ENCODE measurements around the gene PARD3. TPM values are rescaled to one million over a fixed set of nuclear protein-coding genes. Genes with fewer than 3 reads are reported as not detected.

The PARD3 gene
- total and polyA plus RNA-seq, 2 donors (not counting 3 experiments of a cell fraction or from before 2014, with no cell fraction given) = 7.3 to 24.1 TPM

DNA sequence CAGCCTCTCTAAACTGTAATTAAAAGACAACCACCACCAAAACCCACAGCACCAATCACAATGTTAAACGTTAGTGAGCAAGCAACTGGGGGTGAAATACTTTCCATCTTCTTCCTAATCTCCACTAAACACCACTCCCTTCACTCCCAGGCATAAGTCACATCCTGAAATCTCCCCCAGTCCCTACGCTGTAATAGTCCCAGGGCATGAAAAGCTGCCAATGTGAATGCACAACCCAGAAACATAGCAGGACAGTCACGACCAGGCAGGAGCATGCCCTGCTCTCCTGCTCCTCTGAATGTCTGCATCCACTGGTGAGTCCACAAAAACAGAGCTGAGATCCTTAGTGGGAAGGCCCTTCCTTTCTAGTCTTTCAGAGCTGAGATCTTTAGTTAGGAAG, 288.9 kb downstream of the PARD3 start:
- CTCF ChIA-PET = interaction anchor here (0.6 to 7.8 kb wide), 6 partner anchors 54 to 1277 kb away, joined by 3 to 109 read pairs (median 4); partner anchors contain the start of gene NRP1
- Histone ChIP-seq H3K36me3 (ENCODE audit: control insufficient read depth in 2 of 2, extremely low read depth in 1 of 2, insufficient read depth in 2 of 2, low read length in 2 of 2) (no peaks in the 10 kb centered on the region), H3K9ac (replicated peaks; ENCODE audit: extremely low read depth, insufficient read depth, low read length) (peak overlapping the region; percentile 55), H3K79me2 (ENCODE audit: control insufficient read depth, insufficient read depth, low read length) (no peaks in the 10 kb centered on the region), H3K9me3 (replicated peaks; ENCODE audit: control insufficient read depth, insufficient read depth, low read length) (no peaks in the 10 kb centered on the region), H3K4me2 (ENCODE audit: insufficient read depth, low read length) (peak overlapping the region; percentile 48), H2AFZ (ENCODE audit: low read depth, low read length) (peak overlapping the region; percentile 29), H4K20me1 (replicated peaks; ENCODE audit: control insufficient read depth, extremely low read depth, insufficient read depth, low read length) (no peaks in the 10 kb centered on the region), H3K4me3 (replicated peaks in 1 of 3; ENCODE audit: insufficient read depth in 1 of 3, low read depth in 1 of 3, low read length in 3 of 3) (no peak overlapping the region), H3K9me1 (replicated peaks; ENCODE audit: control insufficient read depth, extremely low read depth, insufficient read depth, low read length) (no peaks in the 10 kb centered on the region), H3K4me1 (ENCODE audit: control insufficient read depth, extremely low read depth, insufficient read depth, low read length) (peaks cover 33% of the 10 kb centered on the region), H3K27ac (ENCODE audit: insufficient read depth, low read depth, low read length) (peak overlapping the region; percentile 89), H3K27me3 (ENCODE audit: control insufficient read depth in 2 of 2, insufficient read depth in 2 of 2, low read length in 2 of 2) (no peaks in the 10 kb centered on the region)
- DNase-seq (ENCODE audit: low read depth, low spot score) = peak; percentile 50
- no peak for FAIRE-seq
- no TSS peak for BruUV-seq (replicated peaks)
- dilution Hi-C loops (cut with MboI; ENCODE audit: extremely low pct_ligation_motif_present, low sequenced_read_pairs) = no loop called here
- intact Hi-C loops (cut with micrococcal nuclease) = loop anchor here (1.0 to 10.0 kb wide), 4 partner anchors 112 to 1331 kb away; no protein-coding TSS in a partner anchor
- POLR2A ChIA-PET = no interaction called here
- TF ChIP-seq EZH2 (IDR thresholded peaks at IDR 0.05; ENCODE audit: borderline replicate concordance, low read depth, low read length, severe bottlenecking) (no peak), POLR2AphosphoS5 (IDR thresholded peaks at IDR 0.05; ENCODE audit: insufficient read depth, low read depth, low read length) (no peak)

DNA sequence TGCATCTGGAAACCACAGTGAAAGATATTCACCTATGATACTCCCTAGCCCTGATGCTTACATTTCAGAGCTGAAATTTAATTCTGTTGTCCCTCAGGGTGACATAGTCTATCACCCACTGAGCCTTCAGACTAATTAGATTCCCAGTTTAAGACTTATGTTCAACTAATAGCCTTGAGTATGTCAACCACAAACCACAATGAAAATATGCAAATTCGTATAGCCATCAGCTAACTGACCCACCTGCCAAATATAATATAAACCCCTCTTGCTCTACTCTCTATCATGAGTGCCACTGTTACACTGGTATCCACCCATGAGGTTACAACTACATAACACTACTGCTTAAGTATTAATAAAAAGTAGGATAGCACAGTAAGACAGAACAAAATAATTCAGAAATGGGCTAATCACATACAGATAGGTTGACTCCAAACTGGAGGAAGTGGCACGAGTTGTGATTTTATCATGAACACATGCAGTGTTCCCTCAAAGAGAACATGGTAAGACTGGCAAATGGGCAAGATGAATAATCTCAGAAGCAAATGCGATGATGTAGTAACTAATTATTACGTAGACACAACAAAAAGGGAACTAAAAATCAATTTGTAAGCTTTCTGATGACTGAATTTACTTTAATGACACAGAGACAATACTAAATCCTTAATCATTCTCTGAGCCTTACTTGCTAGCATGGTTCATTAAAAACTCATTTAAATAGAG, 290.6 kb downstream of the PARD3 start:
- no peak overlapping the region for H3K4me3 ChIP-seq (replicated peaks in 1 of 3; ENCODE audit: insufficient read depth in 1 of 3, low read depth in 1 of 3, low read length in 3 of 3)
- DNase-seq (ENCODE audit: low read depth, low spot score) (no peak), FAIRE-seq (no peak)
- intact Hi-C loops (cut with micrococcal nuclease) = loop anchor here (5.0 to 10.0 kb wide), 3 partner anchors 182 to 1330 kb away; no protein-coding TSS in a partner anchor
- no peaks in the 10 kb centered on the region for H3K9me1 ChIP-seq (replicated peaks; ENCODE audit: control insufficient read depth, extremely low read depth, insufficient read depth, low read length)
- no peak overlapping the region for H3K27ac ChIP-seq (ENCODE audit: insufficient read depth, low read depth, low read length)
- no peaks in the 10 kb centered on the region for H3K27me3 ChIP-seq (ENCODE audit: control insufficient read depth in 2 of 2, insufficient read depth in 2 of 2, low read length in 2 of 2)
- no TSS peak for BruUV-seq (replicated peaks)
- POLR2A ChIA-PET = no interaction called here
- no peaks in the 10 kb centered on the region for H3K9me3 ChIP-seq (replicated peaks; ENCODE audit: control insufficient read depth, insufficient read depth, low read length)
- dilution Hi-C loops (cut with MboI; ENCODE audit: extremely low pct_ligation_motif_present, low sequenced_read_pairs) = no loop called here
- H3K36me3 ChIP-seq (ENCODE audit: control insufficient read depth in 2 of 2, extremely low read depth in 1 of 2, insufficient read depth in 2 of 2, low read length in 2 of 2) = no peaks in the 10 kb centered on the region
- TF ChIP-seq FOS (IDR thresholded peaks at IDR 0.05; ENCODE audit: borderline replicate concordance, insufficient read depth, low read length) = no peak
- no peak for TF ChIP-seq GATA2 (IDR thresholded peaks at IDR 0.05; ENCODE audit: insufficient read depth, insufficient read length, low read depth, low read length)
- TF ChIP-seq, protein P1, sequence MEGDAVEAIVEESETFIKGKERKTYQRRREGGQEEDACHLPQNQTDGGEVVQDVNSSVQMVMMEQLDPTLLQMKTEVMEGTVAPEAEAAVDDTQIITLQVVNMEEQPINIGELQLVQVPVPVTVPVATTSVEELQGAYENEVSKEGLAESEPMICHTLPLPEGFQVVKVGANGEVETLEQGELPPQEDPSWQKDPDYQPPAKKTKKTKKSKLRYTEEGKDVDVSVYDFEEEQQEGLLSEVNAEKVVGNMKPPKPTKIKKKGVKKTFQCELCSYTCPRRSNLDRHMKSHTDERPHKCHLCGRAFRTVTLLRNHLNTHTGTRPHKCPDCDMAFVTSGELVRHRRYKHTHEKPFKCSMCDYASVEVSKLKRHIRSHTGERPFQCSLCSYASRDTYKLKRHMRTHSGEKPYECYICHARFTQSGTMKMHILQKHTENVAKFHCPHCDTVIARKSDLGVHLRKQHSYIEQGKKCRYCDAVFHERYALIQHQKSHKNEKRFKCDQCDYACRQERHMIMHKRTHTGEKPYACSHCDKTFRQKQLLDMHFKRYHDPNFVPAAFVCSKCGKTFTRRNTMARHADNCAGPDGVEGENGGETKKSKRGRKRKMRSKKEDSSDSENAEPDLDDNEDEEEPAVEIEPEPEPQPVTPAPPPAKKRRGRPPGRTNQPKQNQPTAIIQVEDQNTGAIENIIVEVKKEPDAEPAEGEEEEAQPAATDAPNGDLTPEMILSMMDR (IDR thresholded peaks at IDR 0.05; ENCODE audit: extremely low read depth in 1 of 2, insufficient read depth in 1 of 2, low read depth in 1 of 2, low read length in 2 of 2) = no peak
- TF ChIP-seq EZH2 (IDR thresholded peaks at IDR 0.05; ENCODE audit: borderline replicate concordance, low read depth, low read length, severe bottlenecking) = no peak
- no peak for TF ChIP-seq POLR2A (IDR thresholded peaks at IDR 0.05; ENCODE audit: low read depth, low read length)
- TF ChIP-seq MYC (IDR thresholded peaks at IDR 0.05; ENCODE audit: low read depth, low read length) = no peak
- no peak for TF ChIP-seq JUN (IDR thresholded peaks at IDR 0.05; ENCODE audit: borderline replicate concordance, insufficient read depth, insufficient read length, low read depth)
- TF ChIP-seq, protein P2, sequence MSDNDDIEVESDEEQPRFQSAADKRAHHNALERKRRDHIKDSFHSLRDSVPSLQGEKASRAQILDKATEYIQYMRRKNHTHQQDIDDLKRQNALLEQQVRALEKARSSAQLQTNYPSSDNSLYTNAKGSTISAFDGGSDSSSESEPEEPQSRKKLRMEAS (IDR thresholded peaks at IDR 0.05; ENCODE audit: insufficient read depth, insufficient read length) = no peak
- no peak for TF ChIP-seq POLR2AphosphoS5 (IDR thresholded peaks at IDR 0.05; ENCODE audit: insufficient read depth, low read depth, low read length)
- no peak overlapping the region for H2AFZ ChIP-seq (ENCODE audit: low read depth, low read length)
- no peak overlapping the region for H3K9ac ChIP-seq (replicated peaks; ENCODE audit: extremely low read depth, insufficient read depth, low read length)
- H3K4me1 ChIP-seq (ENCODE audit: control insufficient read depth, extremely low read depth, insufficient read depth, low read length) = peaks cover 36% of the 10 kb centered on the region
- no peaks in the 10 kb centered on the region for H3K79me2 ChIP-seq (ENCODE audit: control insufficient read depth, insufficient read depth, low read length)
- CTCF ChIA-PET = interaction anchor here (1.0 to 7.8 kb wide), 4 partner anchors 58 to 1332 kb away, joined by 3 to 109 read pairs (median 6); no protein-coding TSS in a partner anchor
- H4K20me1 ChIP-seq (replicated peaks; ENCODE audit: control insufficient read depth, extremely low read depth, insufficient read depth, low read length) = no peaks in the 10 kb centered on the region
- H3K4me2 ChIP-seq (ENCODE audit: insufficient read depth, low read length) = no peak overlapping the region
